IPS-20b (cell line): ENCODE results near the gene YTHDF1.

Experiments
- H3K27ac ChIP-seq: one replicate; pipeline ENCODE4 v1.5.1; 2013; ENCODE audit warnings: low read length
- H3K27me3 ChIP-seq: 2 replicates; pipeline ENCODE4 v1.6.1; 2013; ENCODE audit warnings: mild to moderate bottlenecking, low read length, inconsistent platforms; ENCODE audit not compliant: insufficient read depth
- H3K36me3 ChIP-seq: 2 replicates; pipeline ENCODE4 v1.6.1; 2013; ENCODE audit warnings: low read depth, mild to moderate bottlenecking, inconsistent platforms, low read length, moderate library complexity; ENCODE audit not compliant: insufficient read depth
- H3K4me1 ChIP-seq: 2 replicates; pipeline ENCODE4 v1.6.1; 2013; ENCODE audit warnings: mild to moderate bottlenecking, control low read depth, inconsistent platforms, low read length, moderate library complexity; ENCODE audit not compliant: insufficient read depth
- H3K4me3 ChIP-seq: 2 replicates; pipeline ENCODE4 v1.5.1; 2013; ENCODE audit warnings: mild to moderate bottlenecking, low read length, inconsistent platforms
- H3K9ac ChIP-seq: 2 replicates; pipeline ENCODE4 v1.6.1; 2013; ENCODE audit warnings: low read depth, mild to moderate bottlenecking, inconsistent platforms, low read length, moderate library complexity
- H3K9me3 ChIP-seq: 2 replicates; pipeline ENCODE4 v1.6.1; 2013; ENCODE audit warnings: mild to moderate bottlenecking, low read depth, low read length, inconsistent platforms; ENCODE audit not compliant: insufficient read depth

YTHDF1 gene

DNA sequence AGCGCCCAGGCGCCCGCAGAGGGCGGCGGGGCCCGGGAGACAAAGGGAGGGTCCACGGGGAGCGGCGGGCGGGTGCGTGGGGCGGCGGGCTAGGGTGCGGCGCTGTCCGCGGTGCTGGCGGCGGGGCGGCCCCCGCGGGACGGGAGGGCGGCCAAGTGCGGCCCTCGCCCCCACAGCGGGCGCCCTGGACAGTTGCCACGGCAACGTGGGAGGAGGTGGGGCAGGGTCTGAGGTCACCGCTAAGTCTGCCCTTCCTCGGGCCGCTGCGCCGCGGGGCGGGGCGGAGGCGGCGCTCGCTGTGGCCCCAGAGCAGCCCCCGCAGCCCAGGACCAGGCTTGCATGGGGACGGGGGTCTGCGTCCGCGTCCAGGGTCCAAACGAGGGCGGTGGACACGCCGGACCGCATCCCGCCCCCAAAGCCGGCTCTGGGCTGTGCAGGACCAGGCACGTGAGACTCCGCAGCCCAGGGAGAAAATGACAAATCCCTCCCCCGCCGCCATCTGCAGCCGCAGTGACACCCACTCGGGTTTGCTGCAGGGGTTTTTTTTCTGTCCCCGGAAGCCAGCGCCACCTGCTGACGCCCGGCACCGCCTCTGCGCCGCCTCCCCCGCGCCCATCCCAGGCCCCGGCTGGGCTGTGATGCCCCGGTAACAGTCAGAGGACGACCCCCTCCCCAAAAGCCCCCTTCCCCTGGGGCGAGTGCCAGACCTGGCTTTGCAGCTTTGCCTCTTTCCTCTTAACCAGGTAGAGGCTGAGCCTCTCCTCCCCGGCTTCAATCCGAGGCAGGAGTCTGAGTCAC is 36.8 kb downstream of the YTHDF1 start:
- Histone ChIP-seq H3K27ac (no peak overlapping the region), H3K9me3 (no peaks in the 10 kb centered on the region), H3K27me3 (peaks cover 68% of the 10 kb centered on the region), H3K4me3 (peak overlapping the region; percentile 67; the same call in 1 of the 2 replicates), H3K4me1 (peaks cover 18% of the 10 kb centered on the region; the same call in 1 of the 2 replicates), H3K9ac (peak overlapping the region; percentile 41; the same call in 1 of the 2 replicates), H3K36me3 (no peaks in the 10 kb centered on the region)

DNA sequence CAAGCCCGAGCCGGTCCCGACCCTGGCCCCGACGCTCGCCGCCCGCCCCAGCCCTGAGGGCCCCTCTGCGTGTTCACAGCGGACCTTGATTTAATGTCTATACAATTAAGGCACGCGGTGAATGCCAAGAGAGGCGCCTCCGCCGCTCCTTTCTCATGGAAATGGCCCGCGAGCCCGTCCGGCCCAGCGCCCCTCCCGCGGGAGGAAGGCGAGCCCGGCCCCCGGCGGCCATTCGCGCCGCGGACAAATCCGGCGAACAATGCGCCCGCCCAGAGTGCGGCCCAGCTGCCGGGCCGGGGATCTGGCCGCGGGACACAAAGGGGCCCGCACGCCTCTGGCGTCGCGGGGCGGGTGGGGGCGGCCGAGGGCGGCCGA is 37.5 kb downstream of the YTHDF1 start:
- peak overlapping the region; percentile 67; the same call in 1 of the 2 replicates for H3K4me3 ChIP-seq
- no peaks in the 10 kb centered on the region for H3K36me3 ChIP-seq
- H3K27ac ChIP-seq: no peak overlapping the region
- peaks cover 21% of the 10 kb centered on the region; the same call in 1 of the 2 replicates for H3K4me1 ChIP-seq
- no peaks in the 10 kb centered on the region for H3K9me3 ChIP-seq
- H3K9ac ChIP-seq: peak overlapping the region; percentile 73; the same call in 1 of the 2 replicates
- peaks cover 72% of the 10 kb centered on the region for H3K27me3 ChIP-seq

GRCh38 chr20:63177785-63178445 is 38.0 kb downstream of the YTHDF1 start:
- Histone ChIP-seq H3K4me3 (peak overlapping the region; percentile 67), H3K27ac (no peak overlapping the region), H3K27me3 (peaks cover 77% of the 10 kb centered on the region), H3K9me3 (no peaks in the 10 kb centered on the region), H3K36me3 (no peaks in the 10 kb centered on the region), H3K9ac (peak overlapping the region; percentile 73; the same call in 1 of the 2 replicates), H3K4me1 (peaks cover 21% of the 10 kb centered on the region; the same call in 1 of the 2 replicates)

DNA sequence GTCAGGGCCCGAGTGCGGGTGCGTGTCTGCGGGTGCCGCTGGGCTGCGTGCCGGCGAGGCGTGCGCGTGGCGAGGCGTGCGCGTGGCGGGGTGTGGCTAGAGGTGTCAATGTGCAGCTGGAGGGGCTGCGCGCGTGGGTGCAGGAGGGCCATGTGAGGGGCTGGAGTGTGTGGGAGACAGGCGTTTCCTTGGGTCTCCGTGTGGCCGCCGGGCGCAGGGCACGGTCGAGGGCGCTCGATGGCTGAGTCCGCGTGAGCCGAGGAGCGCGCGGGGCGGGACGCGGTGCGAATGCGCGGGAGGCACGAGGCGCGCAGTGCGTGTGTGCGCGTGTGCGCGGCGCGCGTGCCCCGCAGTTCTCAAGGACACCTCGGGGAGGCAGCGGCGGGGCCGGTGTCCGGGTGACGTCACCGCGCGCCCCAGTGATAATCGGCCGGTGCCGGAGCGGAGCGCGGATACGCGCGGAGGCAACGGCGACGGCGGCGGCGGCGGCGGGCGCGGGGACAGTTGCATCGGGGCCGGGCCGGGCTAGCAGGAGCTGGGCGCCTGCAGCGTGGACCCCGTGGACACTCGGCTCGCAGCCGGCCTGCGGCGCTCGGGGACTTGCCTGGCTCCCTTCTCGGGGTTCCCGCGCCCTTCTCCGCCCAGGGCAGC is 38.7 kb downstream of the YTHDF1 start:
- H3K36me3 ChIP-seq: no peaks in the 10 kb centered on the region
- peaks cover 21% of the 10 kb centered on the region; the same call in 1 of the 2 replicates for H3K4me1 ChIP-seq
- no peak overlapping the region for H3K9ac ChIP-seq
- H3K27ac ChIP-seq: no peak overlapping the region
- H3K4me3 ChIP-seq: peak overlapping the region; percentile 67; the same call in 1 of the 2 replicates
- no peaks in the 10 kb centered on the region for H3K9me3 ChIP-seq
- peaks cover 84% of the 10 kb centered on the region for H3K27me3 ChIP-seq

GRCh38 chr20:63176427-63177133 is 39.4 kb downstream of the YTHDF1 start:
- peak overlapping the region; percentile 51; the same call in 1 of the 2 replicates for H3K4me3 ChIP-seq
- peaks cover 21% of the 10 kb centered on the region; the same call in 1 of the 2 replicates for H3K4me1 ChIP-seq
- H3K27me3 ChIP-seq: peaks cover 91% of the 10 kb centered on the region
- no peaks in the 10 kb centered on the region for H3K9me3 ChIP-seq
- no peak overlapping the region for H3K9ac ChIP-seq
- no peaks in the 10 kb centered on the region for H3K36me3 ChIP-seq
- H3K27ac ChIP-seq: no peak overlapping the region

GRCh38 chr20:63176034-63176426 is 39.9 kb downstream of the YTHDF1 start:
- Histone ChIP-seq H3K36me3 (no peaks in the 10 kb centered on the region), H3K4me1 (peaks cover 21% of the 10 kb centered on the region; the same call in 1 of the 2 replicates), H3K27ac (no peak overlapping the region), H3K9me3 (no peaks in the 10 kb centered on the region), H3K9ac (no peak overlapping the region), H3K27me3 (peaks cover 95% of the 10 kb centered on the region), H3K4me3 (peak overlapping the region; percentile 51; the same call in 1 of the 2 replicates)

GRCh38 chr20:63175038-63175895 is 40.7 kb downstream of the YTHDF1 start:
- Histone ChIP-seq H3K9ac (no peak overlapping the region), H3K9me3 (no peaks in the 10 kb centered on the region), H3K4me1 (peaks cover 21% of the 10 kb centered on the region; the same call in 1 of the 2 replicates), H3K27me3 (peaks cover 95% of the 10 kb centered on the region), H3K36me3 (no peaks in the 10 kb centered on the region), H3K4me3 (peak overlapping the region; percentile 51), H3K27ac (no peak overlapping the region)

DNA sequence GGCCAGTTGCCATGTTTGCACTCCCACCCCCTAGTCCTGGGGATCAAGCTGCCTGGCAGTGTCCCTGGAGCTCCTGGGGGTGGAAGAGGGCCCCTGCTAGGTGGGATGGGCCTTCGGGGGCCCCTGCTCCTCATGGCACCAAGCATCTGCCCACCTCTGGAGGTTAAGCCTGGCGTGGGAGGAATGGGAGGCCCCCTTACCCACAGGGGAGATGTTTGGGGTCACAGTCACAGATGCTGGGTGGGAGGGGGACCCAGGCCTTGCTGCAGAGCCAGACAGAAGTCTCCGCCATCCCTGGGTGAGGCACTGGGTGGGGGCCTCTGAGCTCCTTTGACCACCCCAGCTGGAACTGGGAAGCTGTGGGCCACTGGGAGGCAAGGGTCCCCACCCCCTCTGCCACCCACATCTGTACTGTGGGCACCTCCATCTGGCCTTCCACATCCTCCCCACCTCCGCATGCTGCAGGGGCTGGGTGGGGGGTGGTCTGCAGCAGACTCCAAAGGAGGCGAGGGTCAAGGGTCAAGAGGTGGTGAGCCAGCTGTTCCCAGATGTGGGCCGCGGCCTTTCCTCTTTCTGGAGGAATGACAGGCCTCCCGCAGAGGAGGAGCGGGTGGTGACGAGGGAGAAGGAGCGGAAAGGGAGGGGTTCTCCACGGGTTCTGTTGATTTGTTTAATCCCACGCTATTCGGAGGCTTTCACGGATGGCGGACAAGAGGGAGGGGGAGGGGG is 41.5 kb downstream of the YTHDF1 start:
- H3K9me3 ChIP-seq: no peaks in the 10 kb centered on the region
- no peak overlapping the region for H3K27ac ChIP-seq
- peak overlapping the region; percentile 51 for H3K4me3 ChIP-seq
- peaks cover 14% of the 10 kb centered on the region; the same call in 1 of the 2 replicates for H3K4me1 ChIP-seq
- H3K9ac ChIP-seq: no peak overlapping the region
- H3K36me3 ChIP-seq: no peaks in the 10 kb centered on the region
- H3K27me3 ChIP-seq: peaks cover 95% of the 10 kb centered on the region

DNA sequence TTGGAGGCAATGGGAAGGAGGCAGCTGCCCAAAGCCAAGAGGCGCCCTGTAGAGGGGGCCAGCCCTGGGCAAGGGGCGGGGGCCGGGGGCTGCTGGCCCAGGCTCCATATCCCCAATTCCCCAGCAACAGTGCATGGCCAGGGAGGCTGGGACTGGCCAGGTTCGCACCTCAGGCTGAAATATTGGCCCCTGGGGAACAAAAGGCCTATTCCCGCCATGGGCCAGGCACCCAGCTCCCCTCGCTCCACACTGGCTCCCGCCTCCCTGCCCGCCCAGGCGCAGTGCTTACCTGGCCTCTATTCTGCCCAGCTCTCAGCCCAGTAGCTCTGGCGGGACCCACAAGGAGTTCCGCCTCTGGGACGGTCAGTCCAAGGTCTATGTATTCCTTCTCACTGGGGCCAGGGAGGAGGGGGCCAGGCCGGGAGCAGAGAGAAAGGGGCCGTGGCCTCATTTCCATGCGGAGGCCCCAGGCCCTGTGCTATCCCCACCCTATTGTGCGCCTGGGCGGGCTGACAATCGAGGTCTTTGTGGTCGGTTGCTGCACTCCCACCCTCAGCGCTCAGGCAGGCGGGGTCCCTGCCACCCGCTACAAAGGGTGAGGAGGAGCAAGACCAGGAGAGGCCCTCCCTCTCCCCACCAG is 42.3 kb downstream of the YTHDF1 start:
- H3K27me3 ChIP-seq: peaks cover 91% of the 10 kb centered on the region
- H3K4me1 ChIP-seq: peaks cover 13% of the 10 kb centered on the region; the same call in 1 of the 2 replicates
- no peaks in the 10 kb centered on the region for H3K9me3 ChIP-seq
- H3K27ac ChIP-seq: no peak overlapping the region
- H3K4me3 ChIP-seq: no peak overlapping the region
- no peaks in the 10 kb centered on the region for H3K36me3 ChIP-seq
- H3K9ac ChIP-seq: no peak overlapping the region

- H3K9ac ChIP-seq: no peak overlapping the region
- H3K4me1 ChIP-seq: peaks cover 13% of the 10 kb centered on the region; the same call in 1 of the 2 replicates
- no peak overlapping the region for H3K4me3 ChIP-seq
- H3K27me3 ChIP-seq: peaks cover 83% of the 10 kb centered on the region
- H3K36me3 ChIP-seq: no peaks in the 10 kb centered on the region
- H3K27ac ChIP-seq: no peak overlapping the region
- H3K9me3 ChIP-seq: no peaks in the 10 kb centered on the region
Measured at GRCh38 chr20:63172726-63173125, 43.2 kb downstream of the YTHDF1 start.
